Vagina (tissue), 2 donors: Measurements from ENCODE around the gene MGME1. TPM values are rescaled to one million over a fixed set of nuclear protein-coding genes. Genes with fewer than 3 reads are reported as not detected.
A peak's percentile ranks its signal among the peaks of the same experiment; 100 is the strongest.

ENCODE experiments used
- DNase-seq, 2 donors: peaks; one replicate each; pipeline ENCODE4 v3.0.0-alpha.2; 2017; ENCODE audit errors: extremely low spot score in 2 of 2
- H3K27ac ChIP-seq: fragments of 200-600 bp; sonication (generic); one replicate; pipeline ENCODE4 v1.5.1; 2019
- H3K27me3 ChIP-seq: fragments of 200-600 bp; sonication (generic); one replicate; pipeline ENCODE4 v1.5.1; 2019
- H3K36me3 ChIP-seq, 2 donors: fragments of 200-600 bp; sonication (generic); one replicate each; pipeline ENCODE4 v1.5.1; 2017 to 2019
- H3K4me1 ChIP-seq: fragments of 200-600 bp; sonication (generic); one replicate; pipeline ENCODE4 v1.5.1; 2019
- H3K4me3 ChIP-seq, 2 donors: fragments of 200-600 bp; sonication (generic); 1 replicate in 1 of 2; 2 replicates in 1 of 2; pipeline ENCODE4 v1.5.1; 2016 to 2019
- H3K9me3 ChIP-seq: fragments of 200-600 bp; sonication (generic); one replicate; pipeline ENCODE4 v1.5.1; 2019
- POLR2A ChIP-seq, 2 donors: fragments of 450-650 bp; IDR thresholded peaks; one replicate each; pipeline ENCODE4 v1.6.1; 2017; ENCODE audit warnings: antibody characterized with exemption in 2 of 2, mild to moderate bottlenecking in 2 of 2, moderate library complexity in 2 of 2
- POLR2AphosphoS5 ChIP-seq, 2 donors: sonication (generic); formaldehyde crosslinking; IDR thresholded peaks; one replicate each; pipeline ENCODE4 v1.9.0; 2017; ENCODE audit warnings: antibody characterized with exemption in 2 of 2, mild to moderate bottlenecking in 2 of 2, low read depth in 1 of 2; ENCODE audit not compliant: insufficient read depth in 1 of 2
- intact Hi-C: fragments of 100-400 bp; cut with DNase I; formaldehyde crosslinking; loops from one replicate; pipeline ENCODE4 v1.15.1; 2023
- total RNA-seq: library from RNA; depleted of rRNA; stranded (reverse); fragments of >200 nt; gene quantifications from one replicate; pipeline ENCODE4 v1.2.3, GENCODE V29; 2016
- TF ChIP-seq, protein P1 (sequence below), 3 experiments: fragments of 450-650 bp in 2 of 3; fragments of 200-600 bp in 1 of 3; sonication (generic) in 1 of 3; IDR thresholded peaks; one replicate each; pipeline ENCODE4 v1.5.1; 2017 to 2019; ENCODE audit warnings: antibody characterized with exemption in 3 of 3, mild to moderate bottlenecking in 2 of 3, moderate library complexity in 2 of 3

The MGME1 gene
- total RNA-seq, 1 donor from 2014 or later = 8.6 TPM

DNA sequence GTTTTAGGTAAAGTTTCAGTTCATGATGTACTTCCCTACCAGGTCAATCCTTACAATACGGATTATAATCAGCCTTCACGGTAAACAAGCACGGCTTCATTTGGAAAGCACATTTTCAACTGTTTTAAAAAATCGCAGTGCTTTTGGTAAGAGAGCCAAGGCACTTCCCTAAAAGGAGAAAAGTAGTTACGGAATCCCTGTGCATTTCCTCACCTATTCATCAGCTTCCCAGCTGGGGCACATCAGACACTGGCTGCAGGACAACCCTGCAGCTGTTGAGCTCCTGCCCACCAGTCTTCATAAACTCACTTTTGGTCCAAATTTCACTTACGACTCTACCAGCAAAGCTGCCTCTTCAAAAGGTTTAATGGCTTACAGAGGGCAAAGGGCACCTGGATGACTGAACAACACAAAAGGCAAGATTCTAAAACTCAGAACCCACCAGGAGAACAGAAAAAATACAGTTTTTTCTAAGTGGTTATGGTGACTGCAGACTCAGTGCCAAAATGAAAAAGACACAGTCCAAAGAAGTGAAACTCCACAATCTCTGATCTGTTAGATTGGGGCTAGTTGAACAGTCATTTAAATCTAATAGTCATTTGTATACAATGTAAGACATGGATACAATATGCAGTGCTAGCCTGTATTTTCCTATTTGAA is 7.8 kb upstream of the MGME1 start:
- no peaks in the 10 kb centered on the region for H3K27me3 ChIP-seq
- TF ChIP-seq POLR2AphosphoS5 (IDR thresholded peaks at IDR 0.05; ENCODE audit: insufficient read depth in 1 of 2, low read depth in 1 of 2) (no peak), POLR2A (IDR thresholded peaks at IDR 0.05) (no peak)
- TF ChIP-seq, protein P1, sequence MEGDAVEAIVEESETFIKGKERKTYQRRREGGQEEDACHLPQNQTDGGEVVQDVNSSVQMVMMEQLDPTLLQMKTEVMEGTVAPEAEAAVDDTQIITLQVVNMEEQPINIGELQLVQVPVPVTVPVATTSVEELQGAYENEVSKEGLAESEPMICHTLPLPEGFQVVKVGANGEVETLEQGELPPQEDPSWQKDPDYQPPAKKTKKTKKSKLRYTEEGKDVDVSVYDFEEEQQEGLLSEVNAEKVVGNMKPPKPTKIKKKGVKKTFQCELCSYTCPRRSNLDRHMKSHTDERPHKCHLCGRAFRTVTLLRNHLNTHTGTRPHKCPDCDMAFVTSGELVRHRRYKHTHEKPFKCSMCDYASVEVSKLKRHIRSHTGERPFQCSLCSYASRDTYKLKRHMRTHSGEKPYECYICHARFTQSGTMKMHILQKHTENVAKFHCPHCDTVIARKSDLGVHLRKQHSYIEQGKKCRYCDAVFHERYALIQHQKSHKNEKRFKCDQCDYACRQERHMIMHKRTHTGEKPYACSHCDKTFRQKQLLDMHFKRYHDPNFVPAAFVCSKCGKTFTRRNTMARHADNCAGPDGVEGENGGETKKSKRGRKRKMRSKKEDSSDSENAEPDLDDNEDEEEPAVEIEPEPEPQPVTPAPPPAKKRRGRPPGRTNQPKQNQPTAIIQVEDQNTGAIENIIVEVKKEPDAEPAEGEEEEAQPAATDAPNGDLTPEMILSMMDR (IDR thresholded peaks at IDR 0.05) = no peak
- intact Hi-C loops = no loop called here
- H3K27ac ChIP-seq = peak overlapping the region; percentile 53
- no peaks in the 10 kb centered on the region for H3K9me3 ChIP-seq
- H3K4me3 ChIP-seq = peak overlapping the region in 1 of 2 donors; percentile 11
- DNase-seq = no peak
- peaks cover 87% of the 10 kb centered on the region for H3K4me1 ChIP-seq
- no peaks in the 10 kb centered on the region for H3K36me3 ChIP-seq

DNA sequence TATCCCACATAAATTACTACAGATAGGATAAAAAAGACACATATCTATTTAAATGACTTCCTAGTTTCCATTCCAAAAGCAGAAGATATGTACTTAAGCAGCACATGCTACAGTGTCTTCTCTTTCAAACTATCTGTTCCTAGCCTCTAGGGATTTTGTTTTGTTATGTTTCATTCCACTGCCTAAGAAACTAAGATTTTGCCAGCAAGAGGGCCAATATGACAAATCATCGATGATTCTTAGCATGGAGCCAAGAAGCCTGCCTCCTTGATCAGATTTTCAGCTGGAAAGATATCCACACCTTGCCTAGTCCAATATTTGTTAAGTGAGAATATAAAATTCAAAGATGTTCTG is 7.3 kb upstream of the MGME1 start:
- intact Hi-C loops = no loop called here
- H3K4me1 ChIP-seq = peaks cover 92% of the 10 kb centered on the region
- H3K27ac ChIP-seq = peak overlapping the region; percentile 53
- no peaks in the 10 kb centered on the region for H3K36me3 ChIP-seq
- peak overlapping the region in 1 of 2 donors; percentile 11 for H3K4me3 ChIP-seq
- H3K27me3 ChIP-seq = no peaks in the 10 kb centered on the region
- TF ChIP-seq POLR2AphosphoS5 (IDR thresholded peaks at IDR 0.05; ENCODE audit: insufficient read depth in 1 of 2, low read depth in 1 of 2) (no peak), POLR2A (IDR thresholded peaks at IDR 0.05) (no peak)
- TF ChIP-seq, protein P1 (IDR thresholded peaks at IDR 0.05) = no peak
- DNase-seq = no peak
- H3K9me3 ChIP-seq = no peaks in the 10 kb centered on the region

DNA sequence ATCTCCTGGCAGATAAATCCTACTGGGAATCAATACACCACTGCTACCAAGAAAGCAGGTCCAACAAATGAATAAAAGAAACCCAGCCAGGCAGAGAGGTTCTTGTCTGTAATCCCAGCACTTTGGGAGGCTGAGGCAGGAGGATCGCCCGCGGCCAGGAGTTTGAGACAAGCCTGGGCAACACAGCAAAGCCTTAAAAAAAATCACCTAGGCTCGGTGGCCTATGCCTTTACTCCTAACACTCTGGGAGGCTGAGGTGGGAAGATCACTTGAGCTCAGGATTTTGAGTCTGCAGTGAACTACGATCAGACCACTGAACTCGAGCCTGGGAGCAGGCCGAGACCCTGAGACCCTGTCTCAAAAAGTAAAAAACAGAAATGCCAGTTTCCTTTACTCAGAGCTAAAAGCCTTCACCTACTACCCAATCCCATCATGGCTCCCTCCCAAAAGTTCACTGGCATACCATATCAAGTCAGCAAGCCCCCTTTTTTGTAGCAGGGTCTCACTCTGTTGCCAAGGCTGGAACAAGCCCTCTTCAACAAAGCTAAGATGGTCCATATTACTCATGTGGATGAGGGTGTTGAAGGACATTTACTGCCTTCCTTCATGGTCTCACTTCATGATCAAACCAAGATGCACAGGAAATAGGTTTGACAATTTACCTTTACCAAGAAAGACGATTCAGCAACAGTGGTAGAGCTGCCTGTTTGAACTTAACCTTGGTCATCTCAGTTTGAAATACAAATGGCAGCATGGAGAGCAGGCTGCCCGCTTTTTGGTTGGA is 5.5 kb upstream of the MGME1 start:
- peaks cover 91% of the 10 kb centered on the region for H3K4me1 ChIP-seq
- no peak for DNase-seq

DNA sequence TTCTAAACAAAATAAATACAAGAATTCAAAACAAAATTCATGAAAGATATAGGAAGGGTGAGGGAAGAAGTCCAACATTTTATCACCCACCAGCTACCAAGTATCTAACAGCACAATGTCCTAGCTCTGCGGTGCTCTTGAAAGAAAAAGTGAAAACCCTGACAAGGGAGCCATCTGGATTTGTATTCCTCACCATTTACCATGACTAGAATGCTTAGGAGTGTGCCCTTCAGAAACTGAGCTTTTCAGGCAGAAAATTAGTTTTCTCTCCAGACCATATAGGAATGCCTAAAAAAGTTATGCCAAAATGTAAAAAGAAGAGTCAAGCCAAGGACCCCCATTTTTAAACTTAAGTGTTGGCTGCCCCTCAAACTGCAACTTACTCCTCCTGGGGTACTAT is 4.7 kb upstream of the MGME1 start:
- Histone ChIP-seq H3K4me1 (peaks cover 83% of the 10 kb centered on the region), H3K36me3 (no peaks in the 10 kb centered on the region), H3K9me3 (no peaks in the 10 kb centered on the region), H3K27me3 (no peaks in the 10 kb centered on the region), H3K27ac (peak overlapping the region; percentile 53), H3K4me3 (no peak overlapping the region)
- no peak for TF ChIP-seq POLR2AphosphoS5 (IDR thresholded peaks at IDR 0.05; ENCODE audit: insufficient read depth in 1 of 2, low read depth in 1 of 2)
- no peak for TF ChIP-seq POLR2A (IDR thresholded peaks at IDR 0.05)
- TF ChIP-seq, protein P1 (IDR thresholded peaks at IDR 0.05) = no peak
- intact Hi-C loops = no loop called here
- DNase-seq = no peak

More for the DNA sequence above, 5.5 kb upstream of the MGME1 start:
- H3K4me3 ChIP-seq = no peak overlapping the region
- H3K9me3 ChIP-seq = no peaks in the 10 kb centered on the region
- no peaks in the 10 kb centered on the region for H3K36me3 ChIP-seq
- H3K27me3 ChIP-seq = no peaks in the 10 kb centered on the region
- peak overlapping the region; percentile 53 for H3K27ac ChIP-seq
- intact Hi-C loops = no loop called here
- TF ChIP-seq POLR2AphosphoS5 (IDR thresholded peaks at IDR 0.05; ENCODE audit: insufficient read depth in 1 of 2, low read depth in 1 of 2) = no peak
- TF ChIP-seq, protein P1 (IDR thresholded peaks at IDR 0.05) = no peak
- no peak for TF ChIP-seq POLR2A (IDR thresholded peaks at IDR 0.05)

DNA sequence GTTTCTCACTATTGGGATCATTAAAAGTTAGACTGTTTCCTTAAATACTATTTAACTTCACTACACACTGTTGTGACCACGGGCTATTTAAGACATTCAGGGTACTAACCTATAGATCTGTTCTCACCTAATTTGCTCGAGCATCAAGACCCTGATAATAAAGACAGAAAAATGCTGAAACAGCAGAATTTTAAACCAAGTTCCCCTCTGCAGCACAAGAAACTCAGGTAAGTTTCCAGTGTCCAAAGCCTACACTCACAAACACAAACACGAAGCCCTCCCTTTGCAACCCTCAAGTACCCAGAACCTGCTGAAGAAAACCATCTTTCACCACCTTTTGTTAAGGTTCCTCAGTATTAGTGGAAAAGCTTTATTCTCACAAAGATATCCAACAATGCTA is 4.2 kb upstream of the MGME1 start:
- Histone ChIP-seq H3K27me3 (no peaks in the 10 kb centered on the region), H3K4me3 (no peak overlapping the region), H3K9me3 (no peaks in the 10 kb centered on the region), H3K36me3 (no peaks in the 10 kb centered on the region), H3K4me1 (peaks cover 78% of the 10 kb centered on the region), H3K27ac (no peak overlapping the region)
- no peak for DNase-seq
- TF ChIP-seq, protein P1 (IDR thresholded peaks at IDR 0.05) = no peak
- TF ChIP-seq POLR2A (IDR thresholded peaks at IDR 0.05) (no peak), POLR2AphosphoS5 (IDR thresholded peaks at IDR 0.05; ENCODE audit: insufficient read depth in 1 of 2, low read depth in 1 of 2) (no peak)
- intact Hi-C loops = loop anchor here (5.0 kb wide), 1 partner anchor 282 kb away; the partner anchor contains the start of gene RRBP1
